ENCODE data around the gene ADD1. TPM values are rescaled to one million over a fixed set of nuclear protein-coding genes. Genes with fewer than 3 reads are reported as not detected.

ADD1 gene
- total and polyA plus RNA-seq, 11 donors = 179 to 275 (median 215) TPM

- Histone ChIP-seq H3K9me3 (no peaks in the 10 kb centered on the region), H3K36me3 (no peaks in the 10 kb centered on the region), H3K27me3 (no peaks in the 10 kb centered on the region), H3K4me3 (no peak overlapping the region), H3K4me1 (peaks cover 39 to 100% (median 100%) of the 10 kb centered on the region in 12 donors), H3K27ac (peak overlapping the region in 3 of 12 donors; percentile 20 to 84 (median 79))
- intact Hi-C loops (cut with DNase I) = loop anchor here in 1 of 10 donors (10.0 kb wide), 1 partner anchor 99 kb away; no protein-coding TSS in a partner anchor
- TF ChIP-seq CTCF (IDR thresholded peaks at IDR 0.05) (no peak), POLR2A (IDR thresholded peaks at IDR 0.05) (no peak)
- no peak for ATAC-seq
- DNase-seq = no peak
These were observed 20.0 kb downstream of the ADD1 start for GRCh38 chr4:2863649-2864048.

- intact Hi-C loops (cut with DNase I) = loop anchor here in 2 of 10 donors (5.0 to 10.0 kb wide), 2 partner anchors 68 to 100 kb away; no protein-coding TSS in a partner anchor
- peaks cover 45 to 100% (median 100%) of the 10 kb centered on the region in 12 donors for H3K4me1 ChIP-seq
- no peak for DNase-seq
- H3K9me3 ChIP-seq = no peaks in the 10 kb centered on the region
- no peak for ATAC-seq
- no peak overlapping the region for H3K4me3 ChIP-seq
- no peaks in the 10 kb centered on the region for H3K36me3 ChIP-seq
- H3K27me3 ChIP-seq = no peaks in the 10 kb centered on the region
- WGBS, 4 donors = 7 to 21% (median 10%) methylated on average over 2 of the region's 2 CpGs
- peak overlapping the region in 9 of 12 donors; percentile 14 to 79 (median 58) for H3K27ac ChIP-seq
- TF ChIP-seq CTCF (IDR thresholded peaks at IDR 0.05) (no peak), POLR2A (IDR thresholded peaks at IDR 0.05) (no peak)
These were observed 21.6 kb downstream of the ADD1 start for GRCh38 chr4:2865196-2865780.

- TF ChIP-seq CTCF (IDR thresholded peaks at IDR 0.05) (no peak), POLR2A (IDR thresholded peaks at IDR 0.05) (no peak)
- Histone ChIP-seq H3K9me3 (no peaks in the 10 kb centered on the region), H3K4me1 (peaks cover 45 to 100% (median 98%) of the 10 kb centered on the region in 12 donors), H3K27ac (peak overlapping the region in 11 of 12 donors; percentile 42 to 83 (median 73)), H3K4me3 (no peak overlapping the region), H3K27me3 (no peaks in the 10 kb centered on the region), H3K36me3 (no peaks in the 10 kb centered on the region)
- intact Hi-C loops (cut with DNase I) = loop anchor here in 2 of 10 donors (2.0 to 10.0 kb wide), 3 partner anchors 16 to 102 kb away; no protein-coding TSS in a partner anchor
- WGBS, 4 donors = 44 to 50% (median 48%) methylated on average over 10 of the region's 10 CpGs
- DNase-seq (peak in 1 of 5 donors; percentile 45), ATAC-seq (peak in 3 of 4 donors; percentile 27 to 35 (median 28))
These were observed 22.7 kb downstream of the ADD1 start for GRCh38 chr4:2866160-2866861.

- H3K27ac ChIP-seq = peak overlapping the region; percentile 42 to 83 (median 70)
- H3K27me3 ChIP-seq = no peaks in the 10 kb centered on the region
- no peak overlapping the region for H3K4me3 ChIP-seq
- no peaks in the 10 kb centered on the region for H3K36me3 ChIP-seq
- H3K9me3 ChIP-seq = no peaks in the 10 kb centered on the region
- intact Hi-C loops (cut with DNase I) = loop anchor here in 2 of 10 donors (2.0 to 10.0 kb wide), 3 partner anchors 16 to 102 kb away; no protein-coding TSS in a partner anchor
- 80 to 87% (median 85%) methylated on average over 5 of the region's 5 CpGs for WGBS, 4 donors
- no peak for TF ChIP-seq POLR2A (IDR thresholded peaks at IDR 0.05)
- TF ChIP-seq CTCF (IDR thresholded peaks at IDR 0.05) = no peak
- DNase-seq (no peak), ATAC-seq (no peak)
- H3K4me1 ChIP-seq = peaks cover 47 to 100% (median 98%) of the 10 kb centered on the region in 12 donors
These were observed 23.2 kb downstream of the ADD1 start for GRCh38 chr4:2866891-2867290.

Data from heart left ventricle (tissue), 16 donors.